ENCODE results near the gene SIN3A.
"Not testable (repeated sequence)": the region's sequence is repeated elsewhere in the genome, so short reads cannot be mapped to it uniquely, and the experiment has no call there.

Gene SIN3A

DNA sequence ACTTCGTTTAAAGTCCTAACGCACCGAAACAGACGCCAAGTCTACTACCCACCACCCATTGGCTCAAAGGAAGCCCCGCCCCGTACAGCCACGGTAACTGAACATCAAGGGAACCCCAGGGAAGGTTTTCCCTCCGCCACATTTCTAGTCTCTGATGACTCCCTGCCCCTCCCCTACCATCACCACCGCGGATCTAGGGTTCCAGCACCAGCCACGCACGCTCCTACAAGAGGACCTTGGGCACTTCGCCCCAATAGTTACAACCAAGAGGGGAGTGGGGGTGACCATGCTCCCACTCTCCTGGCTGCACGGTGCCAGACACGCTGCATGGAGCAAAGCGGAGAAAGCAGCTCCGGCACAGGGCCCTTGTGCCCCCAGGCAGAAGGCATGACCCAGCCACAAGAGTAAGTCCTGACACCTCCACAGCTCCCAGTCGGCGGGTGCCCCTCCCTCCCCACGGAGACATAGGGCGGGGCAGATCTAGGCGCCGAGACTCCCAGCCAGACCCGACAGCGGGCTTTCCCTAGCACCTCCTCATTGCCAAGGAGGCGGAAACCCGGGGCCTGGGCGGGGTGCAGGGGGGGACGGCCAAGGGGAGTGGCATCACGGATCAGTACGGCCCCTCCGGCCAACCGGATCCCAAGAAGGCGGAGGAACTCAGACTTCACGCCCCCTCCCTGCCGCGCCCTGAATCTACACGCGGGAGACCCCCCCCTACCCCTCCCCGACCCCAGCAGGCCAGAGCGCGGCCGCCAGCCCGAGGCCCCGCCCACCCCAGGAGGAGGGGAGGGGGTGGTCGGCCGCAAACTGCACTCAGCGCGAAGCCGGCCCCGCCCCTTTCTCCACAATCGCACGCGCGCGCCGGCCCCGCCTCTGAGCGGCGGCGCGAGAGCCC lies 936 bp downstream of the SIN3A start:
- peak; percentile 85 for DNase-seq

DNA sequence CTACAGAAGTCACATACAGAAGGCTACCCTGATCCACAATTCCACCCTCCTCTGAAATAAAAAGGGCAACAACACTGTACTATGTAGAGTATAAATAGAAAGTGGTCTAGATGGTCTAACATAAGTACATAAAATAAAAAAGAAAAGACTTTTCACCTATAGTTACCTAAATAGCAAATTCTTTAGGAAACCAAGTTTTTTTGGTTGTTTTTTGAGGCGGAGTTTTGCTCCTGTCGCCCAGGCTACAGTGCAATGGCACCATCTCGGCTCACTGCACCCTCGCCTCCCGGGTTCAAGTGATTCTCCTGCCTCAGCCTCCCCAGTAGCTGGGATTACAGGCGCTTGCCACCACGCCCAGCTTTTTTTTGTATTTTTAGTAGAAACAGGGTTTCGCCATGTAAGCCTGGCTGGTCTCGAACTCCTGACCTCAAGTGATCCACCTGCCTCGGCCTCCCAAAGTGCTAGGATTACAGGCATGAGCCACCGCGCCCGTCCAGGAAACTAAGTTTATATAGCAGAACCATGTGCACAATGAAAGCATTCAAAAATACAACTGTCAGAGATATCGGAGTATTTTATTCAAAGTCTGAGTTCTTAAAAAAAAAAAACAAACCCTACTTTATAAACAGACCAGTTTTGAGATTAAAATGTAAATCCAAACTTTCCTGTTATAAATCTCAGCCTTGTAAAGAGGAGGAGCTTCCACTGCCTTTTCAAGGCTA lies 1.7 kb downstream of the SIN3A start:
- no peak for DNase-seq

DNA sequence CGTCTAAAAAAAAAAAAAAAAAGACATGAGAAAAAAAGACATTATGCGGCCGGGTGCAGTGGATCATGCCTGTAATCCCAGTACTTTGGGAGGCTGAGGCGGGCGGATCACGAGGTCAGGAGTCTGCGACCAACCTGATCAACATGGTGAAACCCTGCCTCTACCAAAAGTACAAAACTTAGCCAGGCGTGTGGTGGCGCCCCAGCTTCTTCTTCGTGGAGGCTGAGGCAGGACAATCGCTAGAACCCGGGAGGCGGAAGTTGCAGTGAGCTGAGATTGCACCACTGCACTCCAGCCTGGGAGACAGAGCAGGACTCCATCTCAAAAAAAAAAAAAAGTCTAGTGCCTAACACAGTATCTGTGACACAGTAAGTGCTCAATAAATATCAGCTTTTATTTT lies 3.3 kb downstream of the SIN3A start:
- DNase-seq, result not testable (repeated sequence)

DNA sequence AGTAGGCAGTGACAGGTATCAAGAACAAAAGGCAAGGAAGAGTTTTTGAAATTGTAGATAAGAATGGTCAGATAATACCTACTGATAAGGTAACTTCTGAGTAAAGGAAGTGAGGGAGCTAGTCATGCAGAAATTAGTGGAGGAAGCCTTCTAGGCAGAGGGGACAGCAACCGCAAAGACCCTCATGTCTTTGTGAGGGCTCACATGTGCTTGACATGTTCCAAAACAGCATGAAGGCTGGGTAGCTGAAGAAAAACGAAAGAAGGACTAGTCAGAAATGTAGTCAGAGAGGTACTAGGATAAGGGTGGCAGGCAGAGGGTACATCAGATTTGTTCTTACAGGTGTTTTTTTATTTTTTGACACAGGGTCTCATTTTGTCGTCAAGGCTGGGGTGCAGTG lies 5.3 kb downstream of the SIN3A start:
- no peak for DNase-seq

DNA sequence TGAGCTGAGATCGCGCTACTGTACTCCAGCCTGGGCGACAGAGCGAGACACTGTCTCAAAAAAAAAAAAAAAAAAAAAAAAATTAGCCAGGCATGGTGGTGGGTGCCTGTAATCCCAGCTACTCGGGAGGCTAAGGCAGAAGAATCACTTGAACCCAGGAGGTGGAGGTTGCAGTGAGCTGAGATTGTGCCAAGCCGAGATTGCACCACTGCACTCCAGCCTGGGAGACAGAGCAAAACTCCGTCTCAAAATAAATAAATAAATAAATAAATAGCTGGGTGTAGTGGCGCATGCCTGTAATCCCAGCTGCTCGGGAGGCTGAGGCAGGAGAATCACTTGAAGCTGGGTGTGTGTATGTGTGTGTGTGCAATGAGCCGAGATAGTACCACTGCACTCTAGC lies 6.2 kb downstream of the SIN3A start:
- not testable (repeated sequence) for DNase-seq

DNA sequence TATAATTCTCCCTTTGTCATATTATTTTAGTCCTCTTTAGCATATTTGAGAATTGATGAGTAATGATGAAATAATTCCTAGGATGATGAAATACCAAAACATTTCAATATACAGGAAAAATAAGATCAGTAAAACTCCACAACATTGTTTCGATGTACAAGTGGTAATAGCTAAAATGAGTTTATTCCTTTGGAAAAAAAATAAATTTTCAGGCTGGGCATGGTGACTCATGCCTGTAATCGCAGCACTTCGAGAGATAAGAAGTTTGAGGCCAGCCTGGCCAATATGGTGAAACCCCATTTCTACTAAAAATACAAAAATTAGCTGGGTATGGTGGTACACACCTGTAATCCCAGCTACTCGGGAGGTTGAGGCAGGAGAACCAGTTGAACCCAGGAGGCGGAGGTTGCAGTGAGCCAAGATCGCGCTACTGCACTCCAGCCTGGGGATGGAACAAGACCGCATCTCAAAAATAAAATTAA lies 7.5 kb downstream of the SIN3A start:
- DNase-seq, result not testable (repeated sequence)

DNA sequence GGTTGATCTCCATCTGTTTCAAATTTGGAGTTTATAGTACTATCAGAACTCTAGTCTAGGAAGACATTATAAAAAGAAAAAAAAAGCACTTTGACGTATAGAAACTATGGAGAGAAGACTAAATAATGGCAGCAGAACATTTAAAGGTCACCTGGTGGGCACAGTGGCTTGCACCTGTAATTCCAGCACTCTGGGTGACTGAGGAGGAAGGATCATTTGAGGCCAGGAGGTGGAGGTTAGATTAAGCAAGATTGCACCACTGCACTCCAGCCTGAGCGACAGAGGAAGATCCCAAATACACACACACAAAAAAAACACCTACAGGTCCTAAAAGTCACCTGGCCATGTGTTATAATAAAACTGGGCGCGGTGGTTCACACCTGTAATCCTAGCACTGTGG lies 13.8 kb downstream of the SIN3A start:
- DNase-seq, result no peak

DNA sequence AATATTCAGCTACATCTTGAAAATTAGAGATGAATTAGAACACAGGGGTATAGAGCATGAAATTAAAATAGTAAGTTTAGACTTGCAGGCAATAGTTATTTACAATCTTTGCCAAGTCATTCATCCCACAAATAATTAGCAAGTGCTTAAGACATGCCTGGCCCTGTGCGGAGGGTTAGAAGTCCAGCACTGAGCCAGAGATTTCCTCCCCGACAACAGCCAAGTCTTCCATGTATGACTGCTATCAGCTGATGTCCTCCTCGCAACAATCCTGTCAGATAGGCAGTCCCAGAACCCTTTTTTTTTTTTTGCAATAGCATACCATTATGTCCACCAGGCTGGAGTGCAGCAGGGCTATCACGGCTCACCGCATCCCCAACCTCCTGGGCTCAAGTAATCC lies 14.6 kb downstream of the SIN3A start:
- no peak for DNase-seq

DNA sequence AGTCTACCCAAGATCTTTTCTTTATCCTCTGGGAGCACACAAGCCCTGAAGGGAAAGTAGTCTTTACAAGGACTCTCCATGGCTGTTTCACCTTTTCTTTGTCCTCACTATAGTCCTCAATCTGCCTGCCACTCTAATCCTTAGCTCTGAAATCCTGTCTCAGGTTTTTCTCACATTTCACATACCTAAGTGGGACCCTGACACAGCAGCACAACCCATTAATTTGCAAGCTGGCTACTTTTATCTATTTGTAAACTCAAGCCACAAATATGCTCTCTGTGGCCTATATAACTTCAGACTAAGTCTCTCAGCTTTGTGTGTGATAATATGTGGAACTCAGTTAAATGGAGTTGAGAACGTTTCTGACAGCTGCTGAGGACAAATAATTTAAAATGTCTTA lies 19.8 kb downstream of the SIN3A start:
- DNase-seq, result no peak

DNA sequence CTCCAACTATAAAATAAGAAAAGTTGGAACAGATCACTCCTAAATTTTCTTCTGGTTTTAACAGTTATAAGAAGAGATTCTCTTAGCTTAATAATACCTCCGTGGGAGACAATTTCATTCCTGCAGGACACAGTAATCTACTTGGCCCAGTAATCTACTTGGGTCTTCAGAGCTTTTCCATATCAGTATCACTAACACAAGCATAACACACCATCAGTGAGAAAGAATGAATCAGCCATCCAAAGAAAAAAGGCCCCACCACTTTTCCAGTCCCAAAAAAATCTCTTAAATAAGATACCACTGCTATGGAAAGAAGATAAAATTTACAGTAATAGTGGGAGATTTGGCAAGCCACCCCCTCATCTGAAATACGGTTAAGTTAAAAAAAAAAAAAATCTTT lies 20.2 kb downstream of the SIN3A start:
- DNase-seq, result no peak

DNA sequence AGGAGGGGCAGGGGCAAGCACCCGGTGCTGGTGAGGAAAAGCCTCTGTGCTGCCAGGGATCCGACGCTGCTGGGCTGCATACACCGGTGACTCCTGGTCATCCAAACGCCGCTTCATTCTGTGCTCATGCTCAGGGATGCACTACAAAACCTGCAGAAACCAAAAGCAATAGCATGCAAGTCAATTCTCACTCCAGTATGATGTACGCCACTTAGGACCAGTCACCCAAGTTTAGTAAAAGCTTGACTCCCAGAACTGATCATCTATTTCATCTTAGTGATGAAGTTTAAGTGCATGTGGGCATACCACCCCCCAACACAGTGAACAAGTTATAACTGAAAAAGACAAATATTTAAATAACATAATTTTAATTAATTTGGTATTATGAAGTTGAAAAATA lies 21.2 kb downstream of the SIN3A start:
- DNase-seq, result no peak

DNA sequence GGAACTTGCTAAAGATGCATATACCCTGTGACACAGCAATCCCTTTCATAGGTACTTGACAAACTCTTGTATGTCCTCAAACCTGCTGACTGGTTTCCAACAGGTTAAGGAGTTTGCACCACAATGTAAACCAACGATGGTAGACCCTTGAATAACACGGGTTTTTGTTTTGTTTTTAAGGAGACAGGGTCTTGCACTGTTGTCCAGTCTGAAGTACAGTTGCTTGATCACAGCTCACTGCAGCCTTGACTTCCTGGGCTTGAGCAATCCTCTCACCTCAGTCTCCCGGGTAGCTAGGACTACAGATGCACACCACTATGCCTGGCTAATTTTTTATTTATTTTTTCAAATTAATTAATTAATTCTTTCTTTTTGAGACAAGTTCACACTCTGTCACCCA lies 23.3 kb downstream of the SIN3A start:
- no peak for DNase-seq

DNA sequence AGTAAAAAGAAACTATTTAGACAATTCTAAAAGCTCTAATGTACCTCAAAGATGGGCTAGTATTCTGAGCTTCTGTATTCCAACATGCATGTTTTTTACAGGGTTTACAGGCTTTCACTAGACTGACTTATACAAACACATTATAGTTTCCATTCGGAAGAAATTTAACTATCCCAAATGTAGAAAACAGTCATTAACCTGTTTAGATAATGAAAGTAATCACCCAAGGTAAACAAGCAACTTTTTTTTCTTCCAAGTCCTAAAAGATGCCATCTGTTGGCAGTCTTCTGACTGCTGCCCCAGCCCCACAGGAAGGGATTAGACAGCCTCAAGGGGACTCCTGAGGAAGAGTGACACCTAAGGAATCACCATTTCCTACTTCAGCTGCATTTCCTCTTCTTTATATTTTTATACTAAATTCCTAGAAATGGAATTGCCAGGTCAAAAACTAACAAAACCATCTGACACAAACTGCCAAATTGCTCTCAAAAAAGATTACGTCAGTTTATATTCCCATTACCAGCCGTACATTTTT lies 25.5 kb downstream of the SIN3A start:
- no peak for DNase-seq

DNA sequence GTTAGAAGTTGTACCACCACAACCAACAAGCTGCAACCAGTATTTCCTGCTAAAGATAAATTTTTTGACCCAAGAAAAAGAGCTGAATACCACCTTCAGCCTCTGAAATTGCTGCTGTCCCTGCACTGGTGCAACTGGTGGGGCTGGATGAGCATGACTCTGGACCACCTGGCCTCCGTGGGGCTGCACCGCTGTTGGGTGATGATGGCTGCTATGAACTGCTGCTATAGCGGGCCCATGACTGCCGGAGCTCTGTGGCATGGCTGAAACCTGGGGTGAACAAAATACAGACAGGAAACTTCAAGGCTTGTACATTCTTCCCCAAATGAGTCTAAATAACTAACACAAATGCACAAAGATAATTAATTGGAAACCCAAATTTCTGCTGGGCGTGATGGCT lies 28.9 kb downstream of the SIN3A start:
- DNase-seq, result no peak

DNA sequence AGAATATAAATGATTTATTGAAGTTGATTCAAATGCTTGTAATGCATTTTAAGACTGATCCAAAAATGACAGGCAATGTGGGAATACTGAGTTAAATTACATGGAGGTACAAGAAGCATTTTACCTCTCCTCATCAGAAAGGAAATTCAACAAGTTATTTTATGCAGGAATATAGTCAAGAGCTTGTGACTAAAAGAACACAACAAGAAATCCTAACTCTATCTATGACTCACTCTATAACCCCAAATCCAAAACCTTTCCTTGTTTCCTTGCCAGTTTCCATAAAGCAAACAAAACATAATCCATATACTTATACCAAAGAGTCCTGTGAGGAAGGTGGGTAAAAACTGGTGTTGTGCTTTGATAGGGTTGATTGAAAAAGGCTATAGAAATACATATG lies 30.8 kb downstream of the SIN3A start:
- no peak for DNase-seq

DNA sequence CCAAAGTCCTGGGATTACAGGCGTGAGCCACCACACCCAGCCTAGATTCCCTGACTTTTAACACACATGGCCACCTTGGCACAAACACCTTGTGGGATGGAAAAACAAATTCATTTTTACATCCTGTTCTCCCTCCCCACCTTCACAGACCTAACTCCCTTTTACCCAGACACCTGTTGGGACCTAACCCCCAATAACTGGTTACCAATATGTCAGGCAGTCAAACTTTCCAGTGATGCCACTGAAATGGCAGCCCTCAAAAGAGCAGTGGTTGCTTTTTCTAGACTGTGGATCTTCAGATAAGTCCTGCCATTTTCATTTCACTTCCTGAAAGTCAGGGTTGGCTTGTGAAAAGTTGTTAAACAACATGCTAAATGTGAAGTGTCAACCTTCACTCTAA lies 34.9 kb downstream of the SIN3A start:
- DNase-seq, result no peak

DNA sequence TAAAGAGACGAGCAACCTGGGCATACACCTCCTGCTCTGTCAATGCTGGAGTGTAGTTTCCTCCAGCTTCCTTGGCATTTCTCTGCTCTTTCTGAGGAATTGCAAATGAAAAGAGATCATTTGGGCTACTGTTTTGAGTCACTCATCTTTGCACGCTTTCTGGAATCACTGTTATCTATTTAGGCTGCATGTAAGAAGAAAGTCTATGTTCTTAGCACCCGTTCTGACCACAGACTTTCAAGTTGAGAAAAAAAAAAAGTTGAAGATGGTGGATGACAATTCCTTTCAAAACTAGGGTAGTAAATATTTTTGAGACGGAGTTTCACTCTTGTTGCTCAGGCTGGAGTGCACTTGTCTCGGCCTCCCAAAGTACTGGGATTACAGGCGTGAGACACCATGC lies 41.3 kb downstream of the SIN3A start:
- DNase-seq, result no peak

DNA sequence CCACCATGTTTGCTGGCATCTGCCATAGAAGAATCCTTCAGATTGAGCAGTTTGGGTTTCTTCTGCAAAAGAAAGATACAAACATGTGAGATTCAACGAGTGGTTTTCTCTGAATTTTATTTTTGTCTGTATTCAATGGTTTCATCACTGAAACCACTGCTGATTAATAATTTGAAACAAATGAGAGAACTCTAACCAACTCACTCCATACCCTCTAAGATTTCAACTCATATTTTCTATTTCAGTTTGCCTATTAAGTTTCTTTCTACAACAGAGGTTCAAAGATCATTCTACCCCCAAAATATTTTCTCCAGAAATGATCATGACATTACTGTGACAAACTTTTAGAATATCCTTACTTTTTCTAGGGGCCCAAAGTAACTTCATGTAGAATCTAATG lies 44.4 kb downstream of the SIN3A start:
- DNase-seq, result no peak

DNA sequence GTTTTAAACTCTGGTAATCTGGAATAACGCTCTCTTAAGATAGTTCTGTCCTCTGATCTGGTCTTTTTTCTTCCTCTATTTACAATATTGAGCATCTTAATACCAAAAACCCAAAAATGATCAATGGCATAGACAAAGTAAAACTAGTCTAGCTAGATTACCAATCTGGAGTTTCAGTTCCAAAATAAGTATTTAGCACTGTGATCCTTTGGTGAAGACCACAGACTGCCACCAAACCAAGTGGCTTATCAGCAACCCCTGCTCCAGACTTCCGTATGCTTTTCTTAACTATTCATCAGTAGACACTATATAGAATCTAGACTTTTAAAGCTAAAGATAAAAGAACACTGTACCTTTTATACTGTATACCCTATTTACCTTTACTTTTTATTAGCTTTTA lies 47.6 kb downstream of the SIN3A start:
- DNase-seq, result no peak

DNA sequence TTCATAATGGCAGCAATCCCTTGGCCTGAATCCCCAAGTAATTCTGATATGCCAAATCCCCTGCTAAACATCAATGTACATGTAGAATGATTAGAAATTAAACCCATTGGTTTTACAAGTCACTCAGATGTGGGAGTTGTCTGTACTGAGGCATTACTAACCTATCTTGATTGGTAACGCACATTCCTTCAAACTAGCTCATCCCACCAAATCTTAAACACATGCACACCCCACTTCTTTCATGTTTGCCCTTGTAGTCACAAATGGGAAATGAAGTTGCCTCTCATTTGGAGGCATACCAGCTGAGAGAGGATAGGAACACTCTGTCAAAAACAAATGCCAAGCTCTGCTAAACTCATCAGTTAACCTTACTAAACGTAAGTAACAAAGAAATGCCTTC lies 54.0 kb downstream of the SIN3A start:
- no peak for DNase-seq

DNA sequence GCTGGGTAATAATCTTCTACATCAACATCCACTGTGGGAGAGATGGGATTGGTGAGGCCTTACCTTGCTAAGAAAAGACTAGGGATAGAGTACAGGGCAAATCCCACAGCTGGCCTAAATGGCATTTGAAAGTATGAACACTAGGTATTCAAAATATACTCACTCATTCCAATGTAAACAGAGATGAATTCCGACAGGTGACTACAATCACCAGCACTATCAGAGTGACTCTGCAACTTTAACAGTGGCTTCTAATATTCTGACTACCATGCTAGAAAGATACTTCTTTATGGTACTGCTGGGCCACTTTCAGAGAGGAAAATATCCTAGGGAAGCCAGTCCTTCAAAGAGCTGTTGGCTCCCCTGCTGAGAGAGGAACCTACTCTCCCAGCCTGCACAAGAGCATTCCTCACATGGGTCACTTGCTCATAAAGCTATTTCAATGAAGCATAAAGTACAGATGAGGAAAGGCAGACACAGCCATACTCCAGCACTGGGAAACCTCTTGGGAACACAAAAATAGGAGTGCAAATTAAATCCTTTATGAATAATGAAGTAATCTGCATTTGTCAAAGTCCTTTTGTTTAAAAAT lies 61.6 kb downstream of the SIN3A start:
- DNase-seq, result no peak

DNA sequence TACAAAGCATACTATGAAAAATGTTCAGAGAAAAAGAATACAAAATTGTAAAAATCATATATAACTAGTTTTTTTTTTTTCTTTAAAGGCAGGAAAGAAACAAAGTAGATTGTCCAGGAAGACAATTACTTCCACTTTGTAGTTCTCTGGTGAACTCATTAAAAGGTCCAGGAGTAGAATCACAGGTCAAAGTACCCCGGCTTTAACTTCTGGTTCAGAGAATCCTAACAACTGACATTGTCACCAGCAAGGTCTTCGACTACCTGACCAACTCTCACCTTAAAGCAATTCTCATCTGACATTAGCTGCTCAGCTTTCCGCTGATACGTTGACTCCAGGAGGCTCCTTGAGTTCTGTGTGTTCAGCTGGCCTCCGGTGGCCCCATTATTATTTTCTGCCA lies 67.5 kb downstream of the SIN3A start:
- not testable (repeated sequence) for DNase-seq

DNA sequence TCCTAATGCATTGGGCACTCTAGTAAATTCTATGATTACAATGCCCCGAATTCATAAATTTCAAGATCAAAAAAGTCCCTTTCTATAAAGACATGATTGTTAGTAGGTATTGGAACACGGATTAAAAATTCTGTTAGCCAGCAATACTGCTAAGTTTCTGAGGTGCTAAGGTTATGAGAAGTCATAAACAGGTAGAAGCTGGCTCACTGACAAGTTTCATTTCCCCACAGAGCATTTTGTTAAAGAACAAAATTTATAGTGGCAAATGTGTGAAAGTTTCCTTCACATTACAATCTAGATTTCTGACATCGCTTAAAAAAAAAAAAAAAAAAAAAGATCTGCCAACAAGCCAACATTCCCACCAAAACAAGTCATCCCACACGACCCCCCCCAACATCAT lies 70.7 kb downstream of the SIN3A start:
- no peak for DNase-seq

Measured in NCI-H1105 (cell line).